Measurements from ENCODE around the gene SLC17A3.

Gene SLC17A3, protein sequence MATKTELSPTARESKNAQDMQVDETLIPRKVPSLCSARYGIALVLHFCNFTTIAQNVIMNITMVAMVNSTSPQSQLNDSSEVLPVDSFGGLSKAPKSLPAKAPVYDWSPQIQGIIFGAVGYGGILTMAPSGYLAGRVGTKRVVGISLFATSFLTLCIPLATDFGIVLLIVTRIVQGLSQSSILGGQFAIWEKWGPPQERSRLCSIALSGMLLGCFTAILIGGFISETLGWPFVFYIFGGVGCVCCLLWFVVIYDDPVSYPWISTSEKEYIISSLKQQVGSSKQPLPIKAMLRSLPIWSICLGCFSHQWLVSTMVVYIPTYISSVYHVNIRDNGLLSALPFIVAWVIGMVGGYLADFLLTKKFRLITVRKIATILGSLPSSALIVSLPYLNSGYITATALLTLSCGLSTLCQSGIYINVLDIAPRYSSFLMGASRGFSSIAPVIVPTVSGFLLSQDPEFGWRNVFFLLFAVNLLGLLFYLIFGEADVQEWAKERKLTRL

DNA sequence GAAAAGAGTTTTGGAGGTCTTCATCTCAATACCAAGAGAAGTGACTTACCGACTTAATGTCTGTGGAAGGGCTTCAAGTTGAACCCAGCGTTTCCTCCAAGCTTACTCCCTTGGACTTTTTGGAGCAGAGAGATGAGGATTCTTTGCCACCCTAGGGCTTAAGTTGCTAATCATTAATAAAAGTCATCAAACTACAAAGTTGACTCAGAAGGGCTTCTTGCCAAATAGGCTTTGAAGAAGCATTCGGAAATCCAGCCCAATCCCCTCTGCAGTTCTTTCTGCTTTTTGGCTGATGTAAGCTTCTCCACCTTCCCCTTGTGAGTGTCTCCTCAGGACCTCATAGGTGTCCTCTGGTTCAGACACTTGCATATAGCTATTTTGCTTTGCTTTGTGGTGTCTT lies at the start of gene SLC17A3:
SLC17A3 (minus strand) TSS at position 126 of the 400 bp plus-strand sequence. CDS start 5,856 bp downstream, outside the sequence.
- no peak for DNase-seq

DNA sequence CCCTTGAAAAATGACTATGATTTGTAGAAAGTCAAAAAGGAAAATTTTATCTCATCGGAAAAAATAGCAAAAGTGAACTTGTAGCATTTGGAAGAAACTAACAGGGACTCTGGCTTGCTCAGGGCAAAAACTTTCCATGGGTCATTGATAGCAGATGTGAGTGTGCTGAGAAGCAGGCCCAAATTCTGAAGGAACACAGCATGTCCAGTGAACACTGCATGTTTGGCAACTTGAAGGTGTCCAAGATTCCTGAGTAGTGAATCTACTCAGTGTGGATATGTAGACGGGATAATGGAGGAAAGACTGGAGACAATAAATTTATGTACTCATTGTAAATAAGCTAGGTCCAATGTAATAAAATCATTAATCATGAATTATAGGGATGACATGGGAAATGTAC lies 48.3 kb upstream of the SLC17A3 start:
- no peak for DNase-seq

DNA sequence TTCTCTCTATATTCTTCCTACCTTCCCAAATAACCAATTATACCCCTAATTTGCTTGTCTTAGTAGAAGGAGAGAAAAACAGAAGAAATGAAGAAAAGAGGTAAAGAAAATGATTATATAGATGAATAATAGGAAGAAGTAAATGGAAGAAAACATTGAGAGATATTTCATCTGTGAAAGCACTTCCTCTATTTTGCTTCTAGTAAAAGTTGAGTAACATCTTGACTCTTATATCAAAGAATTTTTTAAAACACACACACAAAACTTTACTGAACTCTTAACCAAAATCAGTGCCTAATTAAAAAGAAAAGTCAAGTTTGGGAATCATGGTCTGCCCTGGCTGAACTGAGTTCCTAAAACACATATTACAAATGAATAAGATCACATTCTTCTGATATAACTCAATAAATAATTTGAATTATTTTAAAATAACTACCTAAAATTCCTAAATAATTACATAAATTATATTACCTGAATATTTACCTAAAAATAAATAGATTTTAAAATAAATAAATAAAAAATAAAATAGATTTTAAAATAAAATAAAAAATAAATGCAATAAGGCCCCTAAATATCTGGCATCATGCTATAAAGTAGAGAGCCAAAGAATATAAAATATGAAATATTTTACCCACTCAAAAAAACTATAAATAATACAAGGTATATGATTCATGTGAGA lies 47.6 kb upstream of the SLC17A3 start:
- DNase-seq, result no peak

DNA sequence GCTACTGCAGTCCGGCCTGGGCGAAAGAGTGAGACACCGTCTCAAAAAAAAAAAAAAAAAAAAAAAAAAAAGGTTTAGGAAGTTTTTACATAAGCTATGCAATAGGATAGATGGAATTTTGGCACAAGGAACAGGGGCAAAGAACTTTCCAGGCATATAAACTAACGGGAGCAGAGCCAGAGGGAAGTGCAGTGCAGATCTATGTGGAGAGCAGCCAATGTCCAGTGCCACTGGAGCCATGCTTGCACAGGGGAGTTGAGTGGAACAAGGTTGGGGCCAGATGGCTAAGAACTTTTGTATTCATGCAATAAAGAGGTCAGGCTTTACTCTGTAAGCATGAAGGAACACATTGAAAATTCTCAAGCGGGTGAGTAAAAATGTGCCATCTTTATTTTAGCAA lies 45.6 kb upstream of the SLC17A3 start:
- no peak for DNase-seq

DNA sequence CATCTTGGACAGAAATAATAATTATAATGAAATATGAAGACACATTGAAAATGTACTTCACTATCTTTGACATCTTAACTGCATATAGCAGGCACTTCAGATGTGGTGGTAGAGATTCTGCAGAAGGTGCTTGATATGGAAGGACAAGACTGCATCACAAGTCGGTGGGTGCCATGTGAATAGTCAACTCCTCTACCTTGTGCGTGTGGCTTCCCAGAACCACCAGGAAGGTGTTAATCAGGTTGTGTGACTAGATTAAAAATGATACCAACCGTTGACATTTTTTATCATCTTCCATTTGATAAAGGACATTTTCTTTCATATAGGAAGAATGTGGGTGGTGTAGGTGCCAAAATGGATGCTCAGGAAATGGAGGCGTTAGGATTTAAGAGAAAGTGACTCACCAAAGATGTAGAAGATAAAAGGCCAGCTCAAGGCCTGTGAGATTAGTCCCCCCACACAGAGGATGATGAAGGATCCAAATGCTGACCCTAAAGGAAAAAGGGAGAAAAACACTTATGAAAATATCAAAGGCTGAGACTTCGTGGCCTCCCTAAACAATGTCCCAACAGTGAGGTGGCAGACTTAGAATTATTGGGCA lies 44.1 kb upstream of the SLC17A3 start:
- no peak for DNase-seq

DNA sequence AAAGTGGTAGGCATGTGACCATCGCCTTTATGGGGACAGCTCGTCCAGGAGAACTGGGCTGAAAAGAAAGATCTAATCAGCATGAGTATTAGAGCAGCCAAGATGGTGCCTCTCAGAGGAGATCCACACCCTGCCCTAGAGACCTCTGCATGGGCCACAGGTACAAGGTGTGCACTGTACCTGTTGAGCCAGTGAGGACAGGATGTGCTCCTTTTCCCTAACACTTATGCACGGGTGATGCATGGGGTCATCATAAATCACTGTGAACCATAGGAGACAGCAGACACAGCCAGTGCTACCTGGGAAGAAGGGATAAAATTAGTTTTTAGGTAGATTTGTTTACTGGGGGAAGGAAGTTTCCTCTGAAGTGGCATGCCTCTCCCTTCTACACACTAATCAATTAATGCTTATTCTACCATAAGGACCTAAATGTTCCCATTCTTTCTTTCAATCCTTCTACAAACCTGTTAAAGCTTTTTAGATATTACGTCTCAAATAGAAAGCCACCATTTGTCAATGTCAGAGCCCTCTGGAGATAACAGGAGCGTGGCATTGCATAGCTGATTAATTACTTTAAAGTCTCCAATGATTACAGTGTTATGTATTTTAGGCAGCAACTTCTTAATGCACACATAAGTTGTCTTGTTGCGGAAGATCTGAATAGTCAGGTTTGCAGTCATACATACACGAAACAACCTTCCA lies 42.9 kb upstream of the SLC17A3 start:
- no peak for DNase-seq

DNA sequence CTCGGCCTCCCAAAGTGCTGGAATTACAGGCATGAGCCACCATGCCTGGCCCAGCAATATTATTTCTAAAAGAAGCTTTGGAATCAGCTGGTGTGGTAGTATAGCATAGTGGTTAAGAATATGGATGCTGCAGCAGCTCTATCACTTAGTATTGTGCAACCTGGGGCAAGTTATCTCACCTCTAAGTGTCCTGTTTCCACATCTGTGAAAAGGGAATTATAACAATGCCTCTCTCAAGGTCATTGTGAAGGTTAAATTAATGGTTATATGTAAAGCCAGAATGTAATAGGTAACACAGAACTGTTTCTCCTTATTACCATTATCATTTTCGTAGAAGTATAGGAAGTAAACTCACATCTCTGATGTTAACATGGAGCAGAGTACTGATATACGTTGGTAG lies 42.3 kb upstream of the SLC17A3 start:
- no peak for DNase-seq

DNA sequence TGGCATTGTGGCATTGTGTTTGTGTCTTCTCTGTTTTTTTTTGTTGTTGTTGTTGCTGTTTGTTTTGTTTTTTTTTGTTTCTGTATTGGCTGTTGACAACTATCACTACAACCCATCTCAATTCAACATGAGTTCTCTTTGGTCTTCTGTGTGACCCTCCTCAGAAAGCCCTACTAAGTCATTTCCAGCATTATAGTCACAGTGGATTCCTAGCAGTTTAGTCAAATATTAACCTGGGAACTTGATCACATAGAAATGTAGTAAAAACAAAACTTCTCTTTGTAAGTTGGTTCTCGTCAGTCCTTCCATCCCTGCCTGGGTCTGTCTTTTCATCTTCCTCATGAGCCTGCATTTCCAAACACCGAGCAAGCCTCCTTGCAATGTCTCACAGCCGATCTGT lies 39.7 kb upstream of the SLC17A3 start:
- no peak for DNase-seq

DNA sequence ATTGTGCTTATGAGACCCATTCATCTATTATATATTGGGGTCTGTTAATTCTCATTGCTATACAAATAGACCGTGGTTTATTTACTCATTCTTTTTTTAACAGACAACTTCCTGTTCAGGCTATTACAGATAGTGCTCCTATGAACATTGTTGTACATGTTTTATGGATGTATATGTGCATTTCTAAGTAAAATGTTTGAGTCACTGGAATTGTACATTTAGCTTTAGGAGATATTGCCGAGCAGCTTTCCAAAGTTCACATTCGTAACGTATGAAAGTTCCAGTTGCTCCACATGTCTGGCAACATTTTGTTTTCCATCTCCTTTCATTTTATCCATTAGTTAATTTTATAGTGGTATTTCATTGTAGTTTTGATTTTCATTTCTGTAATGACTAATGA lies 37.3 kb upstream of the SLC17A3 start:
- no peak for DNase-seq

DNA sequence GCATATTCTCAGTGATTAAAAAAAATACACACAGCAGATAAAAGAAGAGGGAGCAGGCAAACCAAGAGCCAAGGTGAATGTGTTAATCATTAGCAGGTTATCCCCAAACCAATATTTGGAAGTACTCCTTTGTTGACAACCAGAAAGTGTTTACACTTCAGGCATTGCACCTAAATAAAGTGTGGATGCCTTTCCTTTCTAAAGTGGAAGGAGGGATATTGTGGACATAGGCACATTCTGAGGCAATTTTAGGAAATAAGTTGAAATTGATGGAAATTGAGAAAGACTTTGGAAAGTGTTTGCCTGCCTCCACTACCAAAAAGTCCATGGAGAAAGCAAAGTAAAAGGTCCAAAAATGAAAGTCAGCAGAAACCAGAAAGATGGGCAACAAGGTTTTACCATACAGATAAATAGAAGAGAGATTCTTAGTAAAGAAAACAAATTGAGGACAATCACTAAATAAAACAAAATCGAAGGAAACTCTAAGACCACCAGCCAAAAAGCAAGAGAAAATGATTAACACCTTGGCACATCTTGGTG lies 33.5 kb upstream of the SLC17A3 start:
- no peak for DNase-seq

DNA sequence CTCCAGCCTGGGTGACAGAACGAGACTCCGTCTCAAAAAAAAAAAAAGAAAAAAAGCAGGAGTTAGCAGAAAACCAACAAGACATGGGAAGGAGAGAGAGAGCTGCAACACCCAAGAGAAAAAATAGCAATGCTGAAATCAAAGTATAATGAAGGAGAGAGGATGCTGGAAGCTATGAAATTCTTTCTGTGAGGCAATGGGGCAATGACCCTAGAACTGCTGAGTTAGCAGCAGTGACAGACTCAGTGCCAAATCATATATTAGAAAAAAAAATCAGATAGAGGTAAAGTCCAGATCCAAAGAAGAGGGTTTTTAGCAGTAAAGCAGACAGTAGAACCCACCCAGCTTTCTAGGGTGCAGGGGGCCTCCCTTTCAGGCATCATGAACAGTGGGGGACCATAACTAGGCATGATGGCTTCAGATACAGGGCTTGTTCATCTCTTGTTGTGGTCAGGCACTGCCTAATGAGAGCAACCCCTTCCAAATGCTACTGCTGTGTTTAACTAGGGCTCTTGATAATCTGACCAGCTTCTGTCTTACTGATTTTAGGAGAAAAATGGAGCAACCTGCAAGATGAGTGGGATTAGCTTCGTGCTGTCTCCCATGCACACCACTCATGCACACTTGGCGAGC lies 29.5 kb upstream of the SLC17A3 start:
- no peak for DNase-seq

DNA sequence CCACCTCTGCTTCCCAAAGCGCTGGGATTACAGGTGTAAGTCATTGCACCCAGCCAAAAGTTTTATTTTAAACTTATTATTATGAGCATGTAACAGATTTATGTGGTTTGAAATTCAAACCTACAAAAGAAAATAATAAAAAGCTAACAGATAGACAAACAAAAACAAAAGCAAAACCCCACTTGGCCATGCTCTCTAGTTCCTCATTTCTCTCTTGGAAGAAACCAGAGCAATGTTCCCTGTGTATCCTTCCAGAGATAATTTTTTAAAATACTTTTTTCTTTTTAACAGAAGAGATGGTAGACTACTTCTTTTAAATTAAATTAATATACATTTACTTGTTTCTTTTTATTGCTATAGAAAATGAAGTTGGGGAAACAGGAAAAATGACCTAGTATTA lies 28.0 kb upstream of the SLC17A3 start:
- no peak for DNase-seq

DNA sequence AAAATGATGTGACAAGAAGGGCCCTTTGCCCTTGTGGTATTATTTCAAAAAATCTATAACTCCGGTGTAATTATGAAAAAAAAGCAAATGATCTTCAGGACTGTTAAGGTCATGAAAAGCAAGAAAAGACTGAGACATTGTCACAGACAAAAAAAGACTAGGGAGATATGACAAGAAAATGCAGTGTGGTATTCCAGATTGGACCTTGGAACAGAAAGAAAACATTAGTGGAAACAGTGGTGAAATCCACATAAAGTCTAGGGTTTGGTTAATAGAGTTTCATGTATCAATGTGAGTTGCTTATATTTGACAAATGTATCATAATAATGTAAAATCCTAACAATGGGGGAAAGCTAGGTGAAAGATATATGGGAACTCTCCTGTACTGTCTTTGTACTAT lies 26.8 kb upstream of the SLC17A3 start:
- no peak for DNase-seq

DNA sequence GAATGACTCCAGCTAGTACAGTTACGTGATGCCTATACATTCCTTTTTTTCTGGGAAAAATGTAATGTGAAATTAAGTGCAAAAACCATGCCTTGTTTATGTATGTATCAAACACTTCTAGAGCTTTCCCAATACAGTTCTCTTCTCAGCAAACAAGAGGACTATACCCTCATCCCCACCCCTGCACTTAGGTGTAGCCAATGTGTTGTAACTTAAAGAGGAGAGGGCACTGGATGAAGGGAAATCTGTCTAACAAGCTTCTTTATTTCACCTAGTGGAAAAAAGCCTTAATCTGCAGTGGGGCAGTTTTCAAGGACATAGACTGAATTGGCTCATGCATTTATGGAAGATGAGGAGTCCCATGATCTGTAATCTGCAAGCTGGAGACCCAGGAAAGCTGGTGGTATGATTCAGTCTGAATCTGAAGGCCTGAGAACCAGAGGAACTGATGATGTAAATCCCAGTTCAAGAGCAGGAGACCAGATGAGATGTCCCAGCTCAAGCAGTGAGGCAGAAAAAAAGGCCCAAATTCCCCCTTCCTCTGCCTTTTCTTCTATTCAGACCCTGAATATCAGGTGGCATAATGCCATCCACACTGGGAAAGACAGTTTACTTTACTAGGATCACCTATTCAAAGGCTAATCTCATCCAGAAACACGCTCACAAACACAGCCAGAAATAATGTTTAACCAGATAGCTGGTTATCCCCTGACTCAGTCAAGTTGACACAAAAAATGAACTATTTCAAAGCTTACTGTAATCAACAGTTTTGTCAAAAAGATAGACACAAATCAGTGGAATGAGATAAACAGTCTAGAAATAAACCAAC lies 25.8 kb upstream of the SLC17A3 start:
- DNase-seq, result no peak

DNA sequence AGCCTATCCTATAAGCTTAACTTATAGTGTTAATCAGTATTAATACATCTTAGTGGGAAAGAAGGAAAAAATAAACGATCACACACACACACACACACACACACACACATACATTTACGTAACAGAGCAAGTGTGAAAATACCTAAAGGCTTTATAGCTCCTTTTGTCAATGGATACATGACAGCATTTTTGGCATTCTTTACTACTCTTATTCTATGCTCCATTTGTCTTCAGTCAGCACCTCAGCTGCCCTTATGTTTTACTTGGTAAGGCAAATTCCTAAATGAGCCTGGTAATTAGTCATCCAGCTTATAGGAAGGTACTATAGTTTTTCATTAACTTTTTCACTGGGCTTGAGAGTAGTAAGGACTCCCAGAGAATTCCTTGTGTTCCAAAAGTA lies 25.1 kb upstream of the SLC17A3 start:
- DNase-seq, result no peak

DNA sequence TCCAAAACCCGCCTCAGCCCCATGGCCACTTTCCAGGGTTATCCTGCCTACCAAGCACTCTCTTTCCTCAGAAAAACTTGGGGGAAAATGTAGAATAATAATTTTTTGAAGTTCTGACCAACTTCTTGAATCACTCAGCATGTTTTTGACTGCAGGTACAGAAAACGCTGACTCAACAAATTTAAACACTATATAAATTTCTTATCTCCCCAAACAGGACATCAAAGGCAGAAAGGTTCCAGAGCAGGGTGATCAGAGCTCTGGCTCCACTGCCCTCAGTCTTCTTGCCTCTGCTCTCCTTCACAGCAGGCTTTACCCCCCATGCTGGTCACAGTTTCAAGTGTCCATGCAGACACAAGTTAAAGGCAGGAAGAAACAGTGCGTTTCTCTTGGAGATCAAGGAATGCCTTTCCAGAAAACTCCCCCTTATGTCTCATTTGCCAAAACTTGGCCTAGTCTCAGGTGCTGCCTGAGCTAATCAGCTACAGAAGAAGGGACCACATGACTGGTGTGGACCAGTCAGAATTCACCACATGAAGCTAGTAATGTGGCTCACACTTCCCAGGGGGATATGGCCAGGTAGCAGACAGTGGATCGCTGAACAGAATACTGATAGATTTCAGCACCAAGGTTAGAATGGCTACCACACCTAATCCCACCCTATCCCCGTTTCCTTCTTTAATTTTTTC lies 24.4 kb upstream of the SLC17A3 start:
- DNase-seq, result no peak

DNA sequence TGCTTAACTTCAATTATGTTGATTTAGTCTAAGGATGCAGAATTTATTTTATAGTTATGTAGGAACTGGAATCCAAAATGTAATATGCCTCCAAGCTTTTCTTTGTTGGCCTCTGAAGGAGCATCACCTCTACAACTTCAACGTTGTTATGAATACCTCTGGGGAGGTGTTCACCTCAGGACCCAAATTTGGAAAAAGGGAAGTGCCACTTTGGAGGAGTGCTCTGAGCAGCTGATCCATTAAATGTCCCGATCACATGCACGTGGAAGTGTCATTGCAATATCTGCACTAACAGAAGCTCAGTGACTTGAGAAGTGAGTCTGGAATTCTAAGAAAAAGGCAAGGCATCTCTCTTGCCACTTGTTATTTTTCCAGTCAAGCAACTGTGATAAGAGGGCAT lies 22.2 kb upstream of the SLC17A3 start:
- no peak for DNase-seq

DNA sequence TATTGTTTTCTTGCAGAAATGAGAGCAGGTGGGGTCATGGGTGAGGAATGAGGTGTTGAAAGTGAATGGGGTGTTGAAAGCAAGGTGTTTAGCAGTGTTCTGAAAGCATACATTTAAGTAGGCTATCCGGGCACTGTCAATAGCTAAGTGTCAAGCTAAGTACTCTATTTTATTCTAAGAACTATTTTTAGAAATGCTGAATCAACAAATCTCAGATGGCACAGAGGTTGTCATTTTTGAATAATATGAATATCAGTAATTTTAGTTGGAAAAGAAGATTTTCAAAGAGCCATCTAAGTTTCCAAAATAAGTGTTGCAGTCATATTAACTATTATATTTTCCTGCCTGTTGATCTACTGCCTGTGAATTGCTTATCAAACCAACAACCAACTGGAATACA lies 21.7 kb upstream of the SLC17A3 start:
- no peak for DNase-seq

DNA sequence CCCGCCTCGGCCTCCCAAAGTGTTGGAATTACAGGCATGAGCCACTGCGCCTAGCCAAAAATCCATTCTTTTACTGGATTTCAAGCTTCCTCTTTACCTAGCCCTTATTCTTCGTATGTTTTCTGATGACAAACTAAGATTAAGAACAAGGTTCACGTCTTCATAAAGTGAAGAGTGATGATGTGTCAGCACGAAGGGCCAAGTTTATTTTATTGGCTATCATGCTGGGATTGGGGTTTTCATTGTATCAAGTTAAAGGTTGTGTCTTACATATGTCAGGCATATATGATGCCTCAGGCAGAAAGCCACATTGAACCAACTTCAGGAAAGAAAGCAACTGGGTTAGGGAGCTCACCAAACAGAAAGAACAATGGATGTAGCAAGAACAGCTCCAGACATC lies 19.7 kb upstream of the SLC17A3 start:
- DNase-seq, result no peak

DNA sequence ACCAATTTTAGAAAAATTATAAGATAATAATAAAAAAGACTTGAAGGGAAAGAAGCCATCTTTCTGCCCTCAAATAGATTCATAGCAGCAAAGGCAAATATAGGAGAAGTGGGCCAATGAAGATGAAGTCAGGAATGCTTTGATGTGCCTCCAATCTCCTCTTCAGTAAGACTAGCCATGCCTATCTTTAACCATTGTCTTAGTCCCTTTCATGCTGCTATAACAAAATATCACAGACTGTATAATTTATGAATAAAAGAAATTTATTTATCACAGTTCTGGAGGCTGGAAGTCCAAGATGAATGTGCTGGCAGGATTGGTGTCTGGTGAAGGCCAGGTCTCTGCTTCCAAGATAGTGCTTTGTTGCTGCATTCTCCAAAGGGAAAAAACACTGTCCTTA lies 18.8 kb upstream of the SLC17A3 start:
- DNase-seq, result no peak

All from activated CD4-positive, CD25-positive, alpha-beta regulatory T cell (primary cell).